A673 (cell line): ENCODE results near the gene CCDC88C.

Source experiments
- EZH2 ChIP-seq: fragments of 200-600 bp; sonication (generic); IDR thresholded peaks from 2 replicates; pipeline ENCODE4 v1.6.1; 2017; ENCODE audit warnings: borderline replicate concordance, low read depth, mild to moderate bottlenecking, mixed read lengths, antibody characterized with exemption, low read length; ENCODE audit not compliant: poor library complexity, severe bottlenecking
- TF ChIP-seq, protein P1 (sequence below): fragments of 300-800, 200-600 bp; sonication (generic); conservative IDR thresholded peaks from 2 replicates; pipeline ENCODE4 v1.5.1; 2017; ENCODE audit warnings: low read depth, mild to moderate bottlenecking, antibody characterized with exemption, low read length, moderate library complexity, mixed read lengths

DNA sequence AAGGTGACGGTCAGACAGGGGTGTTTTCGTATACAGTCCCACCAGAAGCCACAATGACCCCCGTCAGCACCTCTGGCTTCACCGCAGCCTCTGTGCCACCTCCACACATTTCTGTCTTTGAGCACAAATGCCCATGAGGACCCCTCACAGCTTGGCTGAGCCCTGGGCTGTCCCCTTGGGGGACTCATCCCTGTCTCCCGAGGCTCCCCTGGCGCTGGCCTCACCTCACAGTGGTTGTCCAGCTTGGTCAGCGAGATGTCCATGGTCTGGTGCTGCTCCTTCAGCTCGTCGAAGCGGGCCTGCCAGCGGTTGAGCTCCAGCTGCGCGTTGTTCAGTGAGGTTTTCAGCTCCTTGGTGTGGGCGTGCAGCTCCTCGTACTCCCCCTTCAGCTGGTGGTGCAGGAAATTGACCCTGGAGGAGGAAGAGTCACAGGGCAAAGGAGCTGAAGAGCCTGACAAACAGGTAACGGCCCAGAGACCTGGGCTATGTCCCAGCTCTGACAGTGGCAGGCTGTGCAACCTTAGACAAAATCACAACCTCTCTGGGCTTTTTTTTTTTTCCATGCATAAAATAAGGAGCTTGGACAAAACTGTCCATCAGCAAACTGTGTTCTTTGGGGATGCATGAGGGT, 120.4 kb downstream of the CCDC88C start:
- TF ChIP-seq, protein P1, sequence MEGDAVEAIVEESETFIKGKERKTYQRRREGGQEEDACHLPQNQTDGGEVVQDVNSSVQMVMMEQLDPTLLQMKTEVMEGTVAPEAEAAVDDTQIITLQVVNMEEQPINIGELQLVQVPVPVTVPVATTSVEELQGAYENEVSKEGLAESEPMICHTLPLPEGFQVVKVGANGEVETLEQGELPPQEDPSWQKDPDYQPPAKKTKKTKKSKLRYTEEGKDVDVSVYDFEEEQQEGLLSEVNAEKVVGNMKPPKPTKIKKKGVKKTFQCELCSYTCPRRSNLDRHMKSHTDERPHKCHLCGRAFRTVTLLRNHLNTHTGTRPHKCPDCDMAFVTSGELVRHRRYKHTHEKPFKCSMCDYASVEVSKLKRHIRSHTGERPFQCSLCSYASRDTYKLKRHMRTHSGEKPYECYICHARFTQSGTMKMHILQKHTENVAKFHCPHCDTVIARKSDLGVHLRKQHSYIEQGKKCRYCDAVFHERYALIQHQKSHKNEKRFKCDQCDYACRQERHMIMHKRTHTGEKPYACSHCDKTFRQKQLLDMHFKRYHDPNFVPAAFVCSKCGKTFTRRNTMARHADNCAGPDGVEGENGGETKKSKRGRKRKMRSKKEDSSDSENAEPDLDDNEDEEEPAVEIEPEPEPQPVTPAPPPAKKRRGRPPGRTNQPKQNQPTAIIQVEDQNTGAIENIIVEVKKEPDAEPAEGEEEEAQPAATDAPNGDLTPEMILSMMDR: no peak
- TF ChIP-seq EZH2: no peak
